OCI-LY7 (cell line): ENCODE data around the gene LHPP.

Experiments
- EZH2phosphoT487 ChIP-seq: fragments of 200-600 bp; sonication (generic); IDR thresholded peaks from 2 replicates; pipeline ENCODE4 v1.6.1; 2018; ENCODE audit warnings: low read depth, borderline replicate concordance, mild to moderate bottlenecking, mixed run types, antibody characterized with exemption, low read length, moderate library complexity, mixed read lengths
- TF ChIP-seq, protein P1 (sequence below): fragments of 200-600 bp; sonication (generic); conservative IDR thresholded peaks from 2 replicates; pipeline ENCODE4 v1.5.1; 2014; ENCODE audit warnings: mild to moderate bottlenecking, antibody characterized with exemption, low read length, moderate library complexity, mixed read lengths

DNA sequence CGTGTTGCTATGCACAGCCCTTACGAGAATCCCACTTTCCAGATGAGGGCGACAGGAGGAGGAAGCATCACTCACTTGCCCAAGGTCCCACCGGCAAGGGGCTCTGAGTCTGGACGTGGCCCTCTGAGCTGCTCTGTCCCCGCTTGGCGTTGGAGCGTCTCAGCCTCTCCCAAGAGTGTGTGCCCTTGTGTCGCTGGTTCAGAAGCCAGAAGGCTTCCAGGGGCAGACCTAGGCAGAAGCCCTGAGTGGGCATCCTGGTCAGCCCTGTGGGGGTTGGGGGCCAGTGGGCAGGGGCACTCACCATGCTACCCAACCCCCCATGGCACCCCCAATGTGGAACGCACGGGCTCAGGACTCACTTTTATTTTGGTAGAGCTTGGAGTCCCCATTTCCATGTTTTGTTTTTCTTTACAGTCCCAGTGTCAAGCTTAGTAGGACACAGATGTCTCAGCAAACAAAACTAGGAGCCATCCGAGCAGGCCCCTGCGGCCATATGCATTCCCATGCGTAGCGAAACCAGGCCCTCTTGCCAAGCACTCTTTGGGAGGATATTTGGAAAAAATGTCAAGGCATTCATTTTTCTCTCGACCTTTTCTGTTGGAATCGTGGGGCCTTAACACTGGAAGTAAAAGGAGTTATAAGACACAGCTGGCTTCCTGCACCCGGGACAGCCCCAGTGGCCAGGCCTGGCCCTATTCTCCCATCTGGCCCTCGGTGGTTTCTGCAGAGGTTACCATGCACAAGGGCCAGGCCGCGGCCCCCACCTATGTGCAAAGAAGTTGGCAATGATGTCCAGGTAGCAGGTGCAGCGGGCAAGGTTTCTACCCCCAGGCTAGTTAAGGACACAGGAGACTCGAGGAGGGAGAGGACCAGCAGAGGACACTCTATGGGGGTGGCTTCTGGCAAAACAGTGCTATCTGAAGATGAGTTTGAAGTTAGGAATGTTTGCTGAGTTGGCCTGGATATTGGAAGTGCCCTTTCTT lies 97.0 kb downstream of the LHPP start:
- TF ChIP-seq, protein P1, sequence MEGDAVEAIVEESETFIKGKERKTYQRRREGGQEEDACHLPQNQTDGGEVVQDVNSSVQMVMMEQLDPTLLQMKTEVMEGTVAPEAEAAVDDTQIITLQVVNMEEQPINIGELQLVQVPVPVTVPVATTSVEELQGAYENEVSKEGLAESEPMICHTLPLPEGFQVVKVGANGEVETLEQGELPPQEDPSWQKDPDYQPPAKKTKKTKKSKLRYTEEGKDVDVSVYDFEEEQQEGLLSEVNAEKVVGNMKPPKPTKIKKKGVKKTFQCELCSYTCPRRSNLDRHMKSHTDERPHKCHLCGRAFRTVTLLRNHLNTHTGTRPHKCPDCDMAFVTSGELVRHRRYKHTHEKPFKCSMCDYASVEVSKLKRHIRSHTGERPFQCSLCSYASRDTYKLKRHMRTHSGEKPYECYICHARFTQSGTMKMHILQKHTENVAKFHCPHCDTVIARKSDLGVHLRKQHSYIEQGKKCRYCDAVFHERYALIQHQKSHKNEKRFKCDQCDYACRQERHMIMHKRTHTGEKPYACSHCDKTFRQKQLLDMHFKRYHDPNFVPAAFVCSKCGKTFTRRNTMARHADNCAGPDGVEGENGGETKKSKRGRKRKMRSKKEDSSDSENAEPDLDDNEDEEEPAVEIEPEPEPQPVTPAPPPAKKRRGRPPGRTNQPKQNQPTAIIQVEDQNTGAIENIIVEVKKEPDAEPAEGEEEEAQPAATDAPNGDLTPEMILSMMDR, result no peak
- TF ChIP-seq EZH2phosphoT487, result no peak
